ENCODE measurements around the gene KBTBD8. TPM values are rescaled to one million over a fixed set of nuclear protein-coding genes. Genes with fewer than 3 reads are reported as not detected.

The KBTBD8 gene
- total RNA-seq, 2 experiments from 2014 or later = 7.1 to 7.7 TPM

- Mint-ChIP-seq H3K36me3 (ENCODE audit: low read depth) (peaks cover under 1% of the 10 kb centered on the region), H3K4me3 (no peak overlapping the region), H3K27me3 (no peaks in the 10 kb centered on the region), H3K9me3 (no peaks in the 10 kb centered on the region), H3K27ac (no peak overlapping the region), H3K4me1 (ENCODE audit: low read depth) (peaks cover 25% of the 10 kb centered on the region)
- POLR2A ChIA-PET = interaction anchor here (0.7 kb wide), 1 partner anchor 19 kb away, joined by 3 read pairs; the partner anchor contains the start of gene KBTBD8
- no peak overlapping the region for H3K27ac ChIP-seq (ENCODE audit: low read depth in 1 of 2, low read length in 2 of 2)
- no peak overlapping the region for H3K4me3 ChIP-seq (ENCODE audit: low read length)
- no peak for ATAC-seq (ENCODE audit: poor library complexity)
- no peak for TF ChIP-seq CTCF (IDR thresholded peaks at IDR 0.05)
- no peaks in the 10 kb centered on the region for H3K27me3 ChIP-seq (ENCODE audit: control insufficient read depth in 1 of 2, insufficient read depth in 2 of 2, low read length in 2 of 2)
- H3K36me3 ChIP-seq (ENCODE audit: insufficient read depth, low read length) = no peaks in the 10 kb centered on the region
- CTCF ChIA-PET = no interaction called here
- DNase-seq = no peak
- intact Hi-C loops (cut with DNase I, micrococcal nuclease) = no loop called here
- H3K9me3 ChIP-seq (ENCODE audit: control insufficient read depth in 1 of 2, insufficient read depth in 1 of 2, low read length in 2 of 2) = no peaks in the 10 kb centered on the region
- peaks cover 13% of the 10 kb centered on the region for H3K4me1 ChIP-seq (ENCODE audit: insufficient read depth, low read length)
Observed at GRCh38 chr3:67017211-67017610, 19.1 kb downstream of the KBTBD8 start.

GRCh38 chr3:67018105-67018788, 20.1 kb downstream of the KBTBD8 start:
- Histone ChIP-seq H3K27me3 (ENCODE audit: control insufficient read depth in 1 of 2, insufficient read depth in 2 of 2, low read length in 2 of 2) (no peaks in the 10 kb centered on the region), H3K4me3 (ENCODE audit: low read length) (no peak overlapping the region), H3K9me3 (ENCODE audit: control insufficient read depth in 1 of 2, insufficient read depth in 1 of 2, low read length in 2 of 2) (no peaks in the 10 kb centered on the region), H3K36me3 (ENCODE audit: insufficient read depth, low read length) (no peaks in the 10 kb centered on the region), H3K27ac (ENCODE audit: low read depth in 1 of 2, low read length in 2 of 2) (no peak overlapping the region), H3K4me1 (ENCODE audit: insufficient read depth, low read length) (peaks cover 13% of the 10 kb centered on the region)
- ATAC-seq (ENCODE audit: poor library complexity) (no peak), DNase-seq (peak in 4 of 14 experiments; percentile 13 to 28 (median 20))
- no peaks in the 10 kb centered on the region for H3K36me3 Mint-ChIP-seq (ENCODE audit: low read depth)
- no peaks in the 10 kb centered on the region for H3K9me3 Mint-ChIP-seq
- peaks cover 25% of the 10 kb centered on the region for H3K4me1 Mint-ChIP-seq (ENCODE audit: low read depth)
- H3K4me3 Mint-ChIP-seq = no peak overlapping the region
- no peaks in the 10 kb centered on the region for H3K27me3 Mint-ChIP-seq
- CTCF ChIA-PET = no interaction called here
- TF ChIP-seq CTCF (IDR thresholded peaks at IDR 0.05) = no peak
- POLR2A ChIA-PET = interaction anchor here (0.7 kb wide), 1 partner anchor 20 kb away, joined by 3 read pairs; the partner anchor contains the start of gene KBTBD8
- no peak overlapping the region for H3K27ac Mint-ChIP-seq
- intact Hi-C loops (cut with DNase I, micrococcal nuclease) = no loop called here

- no peak overlapping the region for H3K4me3 ChIP-seq (ENCODE audit: low read length)
- H3K4me1 Mint-ChIP-seq (ENCODE audit: low read depth) = peaks cover 25% of the 10 kb centered on the region
- H3K36me3 ChIP-seq (ENCODE audit: insufficient read depth, low read length) = no peaks in the 10 kb centered on the region
- H3K27ac ChIP-seq (ENCODE audit: low read depth in 1 of 2, low read length in 2 of 2) = no peak overlapping the region
- no peaks in the 10 kb centered on the region for H3K9me3 ChIP-seq (ENCODE audit: control insufficient read depth in 1 of 2, insufficient read depth in 1 of 2, low read length in 2 of 2)
- no peak for ATAC-seq (ENCODE audit: poor library complexity)
- no peak overlapping the region for H3K27ac Mint-ChIP-seq
- H3K4me1 ChIP-seq (ENCODE audit: insufficient read depth, low read length) = peaks cover 13% of the 10 kb centered on the region
- ChIA-PET POLR2A (no interaction called here), CTCF (no interaction called here)
- no peaks in the 10 kb centered on the region for H3K27me3 Mint-ChIP-seq
- intact Hi-C loops (cut with DNase I, micrococcal nuclease) = no loop called here
- no peaks in the 10 kb centered on the region for H3K9me3 Mint-ChIP-seq
- no peak overlapping the region for H3K4me3 Mint-ChIP-seq
- TF ChIP-seq CTCF (IDR thresholded peaks at IDR 0.05) = no peak
- no peaks in the 10 kb centered on the region for H3K36me3 Mint-ChIP-seq (ENCODE audit: low read depth)
- no peak for DNase-seq
- no peaks in the 10 kb centered on the region for H3K27me3 ChIP-seq (ENCODE audit: control insufficient read depth in 1 of 2, insufficient read depth in 2 of 2, low read length in 2 of 2)
Observed at GRCh38 chr3:67018789-67019526, 20.9 kb downstream of the KBTBD8 start.
